ENCODE measurements around the gene ARAP1.

GRCh38 chr11:72735495-72736027, 16.6 kb downstream of the ARAP1 start:
- TF ChIP-seq CTCF (IDR thresholded peaks at IDR 0.05; ENCODE audit: low read depth, low read length) (no peak), MAX (IDR thresholded peaks at IDR 0.05; ENCODE audit: low read depth, low read length) (no peak), MYC (IDR thresholded peaks at IDR 0.05; ENCODE audit: low read depth, low read length) (no peak)
